Activated CD4-positive, alpha-beta memory T cell treated with anti-CD3 and anti-CD28 coated beads, Interleukin-2, amount 10 ng/mL, durations not matched to agents 7 days and 5 days (primary cell): ENCODE data around the gene TMPRSS3. TPM values are rescaled to one million over a fixed set of nuclear protein-coding genes. Genes with fewer than 3 reads are reported as not detected.
A peak's percentile ranks its signal among the peaks of the same experiment; 100 is the strongest.

Experiments used
- CTCF ChIA-PET: fragments of 350-600 bp; sonication (Branson Sonifier 250); formaldehyde crosslinking; loops from one replicate; lab custom pipeline; 2021; ENCODE audit warnings: antibody characterized with exemption, inconsistent platforms; lab: Charles Lee
- POLR2A ChIA-PET: fragments of 350-600 bp; sonication (Branson Sonifier 250); formaldehyde crosslinking; loops from one replicate; lab custom pipeline; 2021; ENCODE audit warnings: antibody characterized with exemption; lab: Charles Lee
- DNase-seq: peaks from one replicate; pipeline ENCODE4 v3.0.0-alpha.2; 2020
- H3K27ac Mint-ChIP-seq: one replicate; pipeline ENCODE4 v1.8.0; 2021; ENCODE audit warnings: mild to moderate bottlenecking, mixed read lengths
- H3K27me3 Mint-ChIP-seq: one replicate; pipeline ENCODE4 v1.8.0; 2021; ENCODE audit warnings: mixed read lengths
- H3K36me3 Mint-ChIP-seq: one replicate; pipeline ENCODE4 v1.8.0; 2021; ENCODE audit warnings: low read depth, mixed read lengths
- H3K4me1 Mint-ChIP-seq: one replicate; pipeline ENCODE4 v1.8.0; 2021; ENCODE audit warnings: mixed read lengths
- H3K4me3 Mint-ChIP-seq: one replicate; pipeline ENCODE4 v1.8.0; 2021; ENCODE audit warnings: mild to moderate bottlenecking, mixed read lengths
- H3K9me3 Mint-ChIP-seq: one replicate; pipeline ENCODE4 v1.8.0; 2021; ENCODE audit warnings: mixed read lengths
- total RNA-seq, 2 experiments: library from RNA; stranded (reverse); gene quantifications; one replicate each; pipeline ENCODE4 v1.2.3, GENCODE V29; 2021

Gene TMPRSS3
- total RNA-seq, 2 experiments from 2014 or later: 24.6 to 24.8 TPM

- Mint-ChIP-seq H3K27me3 (no peaks in the 10 kb centered on the region), H3K27ac (peak overlapping the region; percentile 32), H3K9me3 (peaks cover 18% of the 10 kb centered on the region), H3K4me3 (no peak overlapping the region), H3K36me3 (peaks cover 70% of the 10 kb centered on the region), H3K4me1 (peaks cover 57% of the 10 kb centered on the region)
- POLR2A ChIA-PET: interaction anchor here (1.8 kb wide), 1 partner anchor 19 kb away, joined by 4 read pairs; the partner anchor contains the start of gene UBASH3A
- CTCF ChIA-PET: no interaction called here
- DNase-seq: no peak
Observed at GRCh38 chr21:42384989-42385388, 10.9 kb downstream of the TMPRSS3 start.

DNA sequence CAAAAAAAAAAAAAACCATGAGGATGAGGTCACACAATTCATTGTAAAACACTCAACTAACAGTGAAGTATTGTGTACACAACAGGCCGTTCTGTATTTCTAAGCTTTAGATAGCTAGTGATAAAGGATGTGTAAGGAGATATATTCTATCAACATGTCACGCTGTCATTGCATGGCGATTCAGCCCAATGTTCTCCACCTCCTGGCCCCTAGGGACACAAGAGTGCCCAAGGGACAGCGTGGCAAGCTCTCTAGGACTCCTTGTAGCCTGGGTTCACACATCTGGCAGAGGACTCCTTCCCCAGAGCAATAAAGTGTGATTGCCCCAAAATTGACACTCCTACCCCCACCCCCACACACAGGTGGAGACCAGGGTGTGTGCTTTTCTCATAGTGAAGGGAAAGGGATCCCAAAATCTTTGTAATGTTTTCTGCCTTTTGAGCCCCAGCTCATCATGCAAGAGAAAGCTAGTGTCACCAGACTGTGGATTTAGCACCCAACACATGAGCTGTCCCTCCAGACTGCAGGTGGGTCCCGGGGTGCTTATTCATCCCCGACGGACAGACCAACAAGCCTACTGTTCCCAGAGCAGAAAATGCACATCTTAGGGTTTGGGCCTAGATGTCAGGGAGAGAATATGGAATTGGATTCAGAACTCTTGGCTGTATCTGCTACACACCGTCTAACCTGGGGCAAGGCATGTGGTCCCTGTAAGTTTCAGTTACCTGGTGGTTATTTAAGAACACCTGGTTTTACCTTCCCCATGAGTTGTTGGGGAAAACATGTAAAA, 11.5 kb downstream of the TMPRSS3 start:
- CTCF ChIA-PET: interaction anchor here (2.2 kb wide), 1 partner anchor 20 kb away, joined by 8 read pairs; the partner anchor contains the start of gene UBASH3A
- Mint-ChIP-seq H3K27ac (no peak overlapping the region), H3K9me3 (peaks cover 18% of the 10 kb centered on the region), H3K4me3 (no peak overlapping the region), H3K27me3 (no peaks in the 10 kb centered on the region), H3K4me1 (peaks cover 51% of the 10 kb centered on the region), H3K36me3 (peaks cover 65% of the 10 kb centered on the region)
- no peak for DNase-seq
- POLR2A ChIA-PET: interaction anchor here (1.8 kb wide), 1 partner anchor 19 kb away, joined by 4 read pairs; the partner anchor contains the start of gene UBASH3A

DNA sequence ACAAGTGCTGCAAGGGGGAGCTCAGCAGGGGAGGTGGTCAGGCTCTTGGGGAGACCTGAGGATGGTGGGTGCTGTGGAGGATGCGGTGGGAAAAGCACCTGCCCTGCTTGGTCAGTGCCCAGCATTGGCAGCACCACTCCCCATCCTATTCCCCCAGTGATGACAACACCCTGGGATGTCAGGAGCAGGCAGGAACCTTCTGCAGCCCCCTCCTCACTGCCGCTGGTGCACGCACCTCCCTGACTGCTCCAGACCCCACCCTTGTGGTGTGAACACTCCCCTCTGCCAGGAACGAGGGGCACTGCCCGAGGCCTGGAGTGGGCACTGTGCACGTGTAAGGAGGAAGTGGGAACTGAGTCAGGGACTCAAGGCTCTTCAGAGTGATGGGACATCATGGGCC, 12.5 kb downstream of the TMPRSS3 start:
- ChIA-PET CTCF (interaction anchor here (1.1 to 2.2 kb wide), 2 partner anchors 16 to 21 kb away, joined by 3 to 8 read pairs; partner anchors contain the start of genes TFF1 and UBASH3A), POLR2A (interaction anchor here (2.1 kb wide), 1 partner anchor 42 kb away, joined by 5 read pairs; no protein-coding TSS in a partner anchor)
- no peak overlapping the region for H3K4me3 Mint-ChIP-seq
- H3K4me1 Mint-ChIP-seq: peaks cover 41% of the 10 kb centered on the region
- peaks cover 18% of the 10 kb centered on the region for H3K9me3 Mint-ChIP-seq
- peaks cover 59% of the 10 kb centered on the region for H3K36me3 Mint-ChIP-seq
- no peak overlapping the region for H3K27ac Mint-ChIP-seq
- DNase-seq: no peak
- H3K27me3 Mint-ChIP-seq: no peaks in the 10 kb centered on the region

- Mint-ChIP-seq H3K36me3 (peaks cover 55% of the 10 kb centered on the region), H3K27ac (no peak overlapping the region), H3K4me1 (peaks cover 36% of the 10 kb centered on the region), H3K27me3 (no peaks in the 10 kb centered on the region), H3K4me3 (no peak overlapping the region), H3K9me3 (peaks cover 18% of the 10 kb centered on the region)
- POLR2A ChIA-PET: interaction anchor here (1.9 to 2.1 kb wide), 2 partner anchors 42 to 60 kb away, joined by 4 to 5 read pairs; no protein-coding TSS in a partner anchor
- DNase-seq: no peak
- CTCF ChIA-PET: interaction anchor here (1.1 to 2.5 kb wide), 5 partner anchors 11 to 28 kb away, joined by 3 to 15 read pairs (median 8); partner anchors contain the start of genes TFF1 and UBASH3A
Observed at GRCh38 chr21:42382915-42383314, 12.9 kb downstream of the TMPRSS3 start.

- peak; percentile 60 for DNase-seq
- CTCF ChIA-PET: interaction anchor here (0.6 to 2.5 kb wide), 16 partner anchors 9 to 236 kb away, joined by 3 to 21 read pairs (median 4); partner anchors contain the start of gene UBASH3A
- POLR2A ChIA-PET: interaction anchor here (0.6 to 2.1 kb wide), 6 partner anchors 10 to 61 kb away, joined by 3 to 5 read pairs (median 4); no protein-coding TSS in a partner anchor
- Mint-ChIP-seq H3K36me3 (peaks cover 44% of the 10 kb centered on the region), H3K4me3 (no peak overlapping the region), H3K27me3 (no peaks in the 10 kb centered on the region), H3K27ac (no peak overlapping the region), H3K9me3 (peaks cover 18% of the 10 kb centered on the region), H3K4me1 (peaks cover 24% of the 10 kb centered on the region)
Observed at GRCh38 chr21:42381347-42381984, 14.4 kb downstream of the TMPRSS3 start.

- Mint-ChIP-seq H3K27me3 (no peaks in the 10 kb centered on the region), H3K27ac (no peak overlapping the region)
Observed at GRCh38 chr21:42379426-42380215, 16.2 kb downstream of the TMPRSS3 start.

DNA sequence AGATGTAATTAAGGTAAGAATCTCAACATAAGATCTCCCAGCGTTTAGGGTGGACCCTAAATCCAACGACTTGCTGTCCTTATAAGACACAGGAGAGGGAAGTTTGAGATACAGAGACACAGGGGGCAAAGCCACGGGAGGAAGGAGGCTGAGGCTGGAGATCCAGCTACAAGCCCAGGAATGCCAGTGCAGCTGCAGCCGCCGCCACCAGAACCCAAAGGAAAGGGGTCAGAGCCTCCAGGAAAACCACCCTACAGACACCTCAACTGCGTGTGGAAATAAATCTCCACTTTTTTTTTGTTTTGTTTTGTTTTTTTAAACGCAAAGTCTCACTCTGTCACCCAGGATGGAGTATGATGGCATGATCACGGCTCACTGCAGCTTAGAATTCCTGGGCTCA, 17.4 kb downstream of the TMPRSS3 start:
- Mint-ChIP-seq H3K4me3 (no peak overlapping the region), H3K36me3 (peaks cover 20% of the 10 kb centered on the region), H3K27me3 (no peaks in the 10 kb centered on the region), H3K9me3 (peaks cover 16% of the 10 kb centered on the region), H3K4me1 (peaks cover 25% of the 10 kb centered on the region), H3K27ac (no peak overlapping the region)
- POLR2A ChIA-PET: interaction anchor here (1.7 kb wide), 1 partner anchor 26 kb away, joined by 7 read pairs; the partner anchor contains the start of gene UBASH3A
- CTCF ChIA-PET: no interaction called here
- DNase-seq: no peak

More at GRCh38 chr21:42379426-42380215, 16.2 kb downstream of the TMPRSS3 start:
- peaks cover 31% of the 10 kb centered on the region for H3K36me3 Mint-ChIP-seq
- H3K9me3 Mint-ChIP-seq: peaks cover 16% of the 10 kb centered on the region
- peaks cover 19% of the 10 kb centered on the region for H3K4me1 Mint-ChIP-seq
- H3K4me3 Mint-ChIP-seq: no peak overlapping the region
- POLR2A ChIA-PET: no interaction called here
- DNase-seq: no peak
- CTCF ChIA-PET: no interaction called here

DNA sequence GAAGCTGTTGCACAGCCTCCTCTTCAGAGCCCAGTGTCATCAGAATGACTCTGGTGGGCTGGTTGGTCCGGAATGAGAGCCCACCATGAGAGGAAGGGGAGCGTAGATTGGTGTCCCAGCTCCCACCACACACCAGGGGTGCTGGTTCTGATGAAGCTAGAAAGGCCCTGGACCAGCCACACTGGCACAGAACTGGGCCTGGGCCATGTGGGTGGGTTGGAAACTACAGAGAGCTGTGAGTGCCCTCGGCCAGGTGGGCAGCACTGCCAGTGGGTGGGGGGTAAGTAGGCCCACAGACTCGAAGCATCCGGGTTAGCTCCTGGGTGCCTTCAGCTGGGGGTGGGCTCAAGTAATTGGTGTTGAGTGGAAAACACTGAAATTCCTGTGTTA, 17.9 kb downstream of the TMPRSS3 start:
- CTCF ChIA-PET: no interaction called here
- Mint-ChIP-seq H3K4me3 (no peak overlapping the region), H3K27me3 (no peaks in the 10 kb centered on the region), H3K9me3 (peaks cover 16% of the 10 kb centered on the region), H3K27ac (no peak overlapping the region), H3K4me1 (peaks cover 30% of the 10 kb centered on the region), H3K36me3 (peaks cover 19% of the 10 kb centered on the region)
- DNase-seq: no peak
- POLR2A ChIA-PET: interaction anchor here (1.7 kb wide), 1 partner anchor 26 kb away, joined by 7 read pairs; the partner anchor contains the start of gene UBASH3A

GRCh38 chr21:42377211-42377950, 18.5 kb downstream of the TMPRSS3 start:
- CTCF ChIA-PET: no interaction called here
- POLR2A ChIA-PET: interaction anchor here (1.7 kb wide), 1 partner anchor 27 kb away, joined by 7 read pairs; the partner anchor contains the start of gene UBASH3A
- H3K4me3 Mint-ChIP-seq: no peak overlapping the region
- peaks cover 14% of the 10 kb centered on the region for H3K36me3 Mint-ChIP-seq
- H3K9me3 Mint-ChIP-seq: peaks cover 11% of the 10 kb centered on the region
- H3K27me3 Mint-ChIP-seq: no peaks in the 10 kb centered on the region
- DNase-seq: no peak
- H3K4me1 Mint-ChIP-seq: peaks cover 28% of the 10 kb centered on the region
- no peak overlapping the region for H3K27ac Mint-ChIP-seq

DNA sequence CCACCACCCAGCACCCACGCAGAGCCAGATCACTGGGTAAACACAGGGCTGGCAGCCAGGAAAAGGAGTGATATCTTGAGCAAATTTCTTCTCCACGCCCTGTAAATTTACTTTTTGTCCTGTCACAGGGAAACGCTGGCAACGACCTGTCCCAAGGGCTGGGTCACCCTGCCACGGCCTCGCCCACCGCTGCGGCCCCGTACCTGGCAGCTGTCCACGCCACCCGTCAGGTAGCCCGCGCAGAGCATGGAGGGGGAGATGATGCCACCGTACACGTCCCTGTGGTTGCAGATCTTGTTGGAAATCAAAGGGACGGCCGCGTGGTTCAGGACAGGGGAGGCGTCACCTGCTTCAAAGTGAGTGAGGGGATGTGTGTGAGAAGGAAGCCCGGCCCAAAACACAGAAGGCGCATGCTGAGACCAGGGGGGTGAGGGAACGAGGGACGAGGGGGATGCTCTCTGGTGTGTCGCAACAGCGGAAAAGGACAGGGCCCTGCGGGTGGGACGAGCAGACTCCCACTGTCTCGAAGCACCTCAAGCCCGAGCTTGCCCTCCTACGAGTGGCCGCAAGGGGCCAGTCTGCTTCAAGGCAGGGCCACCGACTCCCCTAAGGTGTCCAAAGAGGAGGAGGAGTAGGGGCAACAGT, 19.4 kb downstream of the TMPRSS3 start:
- Mint-ChIP-seq H3K4me3 (no peak overlapping the region), H3K27me3 (no peaks in the 10 kb centered on the region), H3K36me3 (peaks cover 5% of the 10 kb centered on the region), H3K27ac (no peak overlapping the region), H3K4me1 (peaks cover 25% of the 10 kb centered on the region), H3K9me3 (peaks cover 1% of the 10 kb centered on the region)
- POLR2A ChIA-PET: no interaction called here
- no peak for DNase-seq
- CTCF ChIA-PET: no interaction called here

GRCh38 chr21:42375966-42376337, 19.9 kb downstream of the TMPRSS3 start:
- H3K36me3 Mint-ChIP-seq: peaks cover 4% of the 10 kb centered on the region

More at GRCh38 chr21:42375966-42376337, 19.9 kb downstream of the TMPRSS3 start:
- Mint-ChIP-seq H3K27me3 (no peaks in the 10 kb centered on the region), H3K27ac (no peak overlapping the region), H3K9me3 (no peaks in the 10 kb centered on the region), H3K4me3 (no peak overlapping the region), H3K4me1 (peaks cover 25% of the 10 kb centered on the region)
- ChIA-PET POLR2A (interaction anchor here (2.5 kb wide), 1 partner anchor 30 kb away, joined by 9 read pairs; no protein-coding TSS in a partner anchor), CTCF (no interaction called here)
- no peak for DNase-seq
